Raji (cell line): ENCODE results near the gene POPDC3.

ENCODE experiments used
- POLR2A ChIP-seq: IDR thresholded peaks from 2 replicates; pipeline ENCODE4 v1.6.1; 2011; ENCODE audit warnings: low read depth, low read length, control low read depth; ENCODE audit not compliant: insufficient read depth

Gene POPDC3

GRCh38 chr6:105178110-105178509 is 1.7 kb downstream of the POPDC3 start:
- TF ChIP-seq POLR2A, result no peak

DNA sequence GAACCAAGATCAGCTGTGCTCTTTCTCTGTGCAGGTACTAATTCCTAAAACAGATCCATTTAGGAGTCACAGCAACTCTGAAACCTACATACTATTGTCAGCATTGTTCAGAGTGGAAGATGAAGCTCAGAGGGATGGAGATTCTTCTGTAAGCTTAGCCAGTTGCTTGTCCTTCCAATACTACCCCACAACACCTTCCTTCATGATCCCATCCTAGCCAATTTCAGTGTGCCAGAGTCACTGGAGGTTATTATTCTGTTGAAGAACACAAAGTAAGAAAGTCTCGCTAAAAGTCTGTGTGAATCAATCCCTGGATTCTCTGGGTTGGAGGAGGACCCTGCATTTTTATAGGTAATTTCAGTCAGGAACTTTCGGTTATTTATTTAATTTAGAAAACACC is 2.3 kb downstream of the POPDC3 start:
- TF ChIP-seq POLR2A, result no peak

DNA sequence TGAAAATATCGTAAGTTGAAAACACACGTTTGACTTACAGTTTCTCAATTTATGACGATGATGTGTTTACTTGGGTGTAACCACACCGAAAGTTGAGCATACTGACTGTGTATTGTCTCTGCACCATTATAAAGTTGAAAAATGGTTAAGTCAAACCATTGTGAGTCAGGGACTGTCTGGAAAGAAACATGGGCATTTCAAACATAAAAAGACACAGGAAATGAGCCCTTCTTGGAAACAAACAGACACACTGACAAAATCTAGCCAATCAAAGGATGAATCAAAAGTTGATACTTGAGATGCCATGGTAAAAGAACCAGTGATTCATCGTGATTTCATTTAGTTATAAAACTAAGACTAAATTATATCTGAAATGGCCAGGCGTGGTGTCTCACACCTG is 5.3 kb downstream of the POPDC3 start:
- no peak for TF ChIP-seq POLR2A

DNA sequence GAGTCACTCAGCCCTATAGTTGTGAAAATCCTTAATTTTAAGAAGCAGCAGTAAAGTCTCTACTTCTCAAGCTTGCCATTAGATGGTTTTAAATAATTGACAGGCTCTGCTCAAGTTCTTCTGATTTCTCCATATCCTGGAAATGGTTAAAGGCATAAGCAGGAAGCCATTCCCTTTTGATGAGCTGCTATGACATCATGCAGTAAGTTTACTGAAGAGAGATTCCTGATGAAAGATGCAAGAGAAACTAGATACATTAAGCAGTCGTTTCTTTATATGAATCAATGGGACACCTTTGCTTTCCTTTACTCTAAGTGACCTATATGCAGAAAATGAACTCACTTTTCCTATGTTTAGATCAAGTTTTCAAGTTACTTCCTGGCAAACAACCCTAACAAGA is 9.8 kb downstream of the POPDC3 start:
- TF ChIP-seq POLR2A, result no peak

GRCh38 chr6:105167914-105168313 is 11.9 kb downstream of the POPDC3 start:
- TF ChIP-seq POLR2A, result no peak

GRCh38 chr6:105164418-105164817 is 15.4 kb downstream of the POPDC3 start:
- no peak for TF ChIP-seq POLR2A

DNA sequence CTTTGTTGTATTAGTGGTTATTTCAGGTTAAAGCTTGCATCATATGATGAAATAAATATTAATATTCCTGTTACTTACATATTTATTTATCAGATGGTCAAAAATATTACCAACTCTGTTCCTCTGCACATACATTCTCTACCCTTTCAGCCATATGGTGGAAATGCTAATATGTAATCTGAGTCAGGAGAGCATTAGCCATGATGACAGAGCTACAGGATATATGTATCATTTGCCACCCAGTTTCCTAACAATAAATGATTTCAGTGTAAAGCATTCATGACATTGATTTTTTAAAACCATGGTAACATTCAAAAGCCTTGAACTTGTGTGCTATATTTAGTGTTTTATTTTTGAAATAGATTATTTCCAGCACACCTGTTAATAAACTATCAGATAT is 16.6 kb downstream of the POPDC3 start:
- no peak for TF ChIP-seq POLR2A

DNA sequence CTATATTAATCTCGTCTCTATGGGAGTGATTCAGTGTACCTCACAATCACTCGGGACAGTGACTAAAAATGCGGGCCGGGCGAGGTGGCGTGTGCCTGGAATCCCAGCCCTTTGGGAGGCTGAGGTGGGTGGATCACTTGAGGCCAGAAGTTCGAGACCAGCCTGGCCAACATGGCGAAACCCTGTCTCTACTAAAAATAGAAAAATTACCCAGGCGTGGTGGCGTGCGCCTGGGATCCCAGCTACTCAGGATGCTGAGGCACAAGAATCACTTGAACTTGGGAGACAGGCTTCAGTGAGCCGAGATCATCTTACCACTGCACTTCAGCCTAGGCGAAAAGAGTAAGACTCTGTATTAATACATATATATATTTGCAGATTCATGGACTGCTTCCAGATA is 17.4 kb downstream of the POPDC3 start:
- TF ChIP-seq POLR2A, result no peak

DNA sequence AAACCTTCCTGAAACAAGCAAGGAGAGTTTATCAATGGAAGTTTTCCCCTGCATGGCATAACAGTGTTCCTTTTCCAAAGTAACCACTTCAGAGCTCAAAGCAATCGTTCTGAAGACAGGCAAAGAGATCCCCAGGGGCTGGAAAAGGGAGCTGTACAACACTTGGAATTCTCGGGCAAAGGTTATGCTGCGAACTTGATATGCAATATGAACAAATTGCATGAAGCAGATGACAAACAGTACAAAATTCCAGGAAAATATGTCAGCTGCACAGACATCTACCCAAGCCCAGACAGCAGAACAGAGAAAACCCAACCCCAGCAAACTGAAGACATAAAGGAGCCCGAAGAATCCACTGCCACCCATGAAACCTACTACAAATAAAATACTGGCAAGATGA is 18.4 kb downstream of the POPDC3 start:
- no peak for TF ChIP-seq POLR2A

DNA sequence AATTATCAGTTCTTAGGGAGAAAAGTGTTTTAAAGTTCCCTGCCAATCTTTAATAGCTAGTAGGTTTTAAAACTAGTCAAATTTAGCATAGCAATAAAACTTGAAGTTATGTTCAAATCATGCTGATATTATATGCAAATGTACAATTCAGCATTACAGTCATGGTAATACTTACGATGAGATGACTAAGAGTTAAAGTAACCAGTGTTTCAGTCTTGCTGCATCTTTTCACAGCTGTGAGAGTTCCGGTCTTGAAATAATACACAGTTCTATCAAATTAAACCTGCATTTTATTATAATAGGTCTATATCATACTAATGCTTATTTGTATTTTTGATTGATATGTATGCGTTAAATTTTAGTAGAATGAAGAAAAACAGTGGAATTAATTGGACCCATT is 26.1 kb downstream of the POPDC3 start:
- no peak for TF ChIP-seq POLR2A

DNA sequence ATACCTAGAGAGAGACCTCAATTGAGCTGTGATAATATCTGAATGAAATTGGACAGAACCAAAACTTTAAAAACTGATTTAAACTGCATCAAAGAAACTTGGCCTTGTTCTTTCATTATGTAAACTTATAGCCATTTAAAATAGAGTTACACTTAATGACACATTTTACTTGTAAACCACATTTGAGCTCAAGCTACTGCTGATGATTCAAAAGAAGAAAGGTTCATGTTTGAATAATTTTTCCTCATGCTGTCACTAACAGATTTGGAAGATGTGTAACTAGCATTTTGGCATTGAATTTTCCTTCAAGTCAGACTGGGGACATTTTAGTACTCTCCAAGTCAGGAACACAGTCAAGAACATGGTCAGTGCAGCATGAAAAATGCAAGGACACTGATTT is 26.9 kb downstream of the POPDC3 start:
- no peak for TF ChIP-seq POLR2A

- no peak for TF ChIP-seq POLR2A
Observed at GRCh38 chr6:105151644-105152043, 28.2 kb downstream of the POPDC3 start.

DNA sequence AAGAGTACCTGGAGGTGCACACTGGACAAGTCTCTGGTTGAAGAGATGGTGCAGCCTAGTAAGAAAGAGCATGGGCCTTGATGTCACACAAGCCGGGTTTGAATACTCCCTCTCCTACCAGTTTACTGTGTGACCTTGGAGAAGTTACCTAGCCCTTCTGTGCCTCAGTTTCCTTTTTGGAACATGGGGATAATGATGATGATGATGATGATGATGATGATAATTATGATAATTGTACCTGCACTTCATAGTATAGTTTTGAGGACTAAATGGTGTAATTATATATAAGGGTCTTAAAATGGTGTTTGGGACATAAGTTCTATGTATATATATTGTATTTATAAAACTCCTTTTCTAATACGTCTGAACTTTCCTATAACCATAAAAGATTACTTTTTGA is 41.7 kb downstream of the POPDC3 start:
- TF ChIP-seq POLR2A, result no peak

DNA sequence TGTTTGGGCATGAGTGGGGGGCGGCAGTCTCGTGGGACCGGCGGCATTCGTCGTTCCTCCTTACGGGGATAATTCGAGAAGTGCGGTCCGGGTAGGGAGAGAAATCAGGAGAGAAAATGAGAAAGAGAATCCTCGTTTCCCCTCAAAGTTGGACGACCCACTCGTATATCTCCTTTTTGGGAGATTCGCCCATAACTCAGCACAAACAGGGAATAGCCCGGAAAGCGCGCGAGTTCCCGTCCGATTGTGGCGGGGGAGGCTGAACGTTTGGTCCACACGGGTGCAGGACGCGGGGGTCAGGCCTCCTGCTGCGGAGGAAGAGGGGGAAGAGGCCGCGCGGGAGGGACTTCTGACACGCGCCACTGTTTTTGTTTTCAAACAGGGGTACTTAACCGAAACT is 42.4 kb downstream of the POPDC3 start:
- no peak for TF ChIP-seq POLR2A

GRCh38 chr6:105136431-105137350 is 43.1 kb downstream of the POPDC3 start:
- TF ChIP-seq POLR2A, result no peak

- TF ChIP-seq POLR2A, result no peak
Observed at GRCh38 chr6:105135907-105136430, 43.8 kb downstream of the POPDC3 start.

- TF ChIP-seq POLR2A, result no peak
Observed at GRCh38 chr6:105135056-105135455, 44.8 kb downstream of the POPDC3 start.
